Lung (tissue), 12 donors: ENCODE measurements around the gene CYP2A6. TPM values are rescaled to one million over a fixed set of nuclear protein-coding genes. Genes with fewer than 3 reads are reported as not detected.
"Not testable (repeated sequence)": the region's sequence is repeated elsewhere in the genome, so short reads cannot be mapped to it uniquely, and the experiment has no call there.

Experiments
- ATAC-seq: fragments of 200-7000 bp; cut with Tn5 transposase; one replicate; pipeline ENCODE4 v1.9.1; 2020; ENCODE audit warnings: moderate number of reproducible peaks; ENCODE audit not compliant: insufficient read depth, low FRiP score
- DNase-seq, 3 donors: peaks; one replicate each; pipeline ENCODE4 v3.0.0-alpha.2; 2013 to 2017
- H3K27ac ChIP-seq, 2 donors: one replicate each; pipeline ENCODE4 v1.5.1; 2013; ENCODE audit warnings: mild to moderate bottlenecking in 2 of 2, moderate library complexity in 2 of 2, control low read depth in 1 of 2, inconsistent platforms in 1 of 2, low read depth in 1 of 2, low read length in 1 of 2
- H3K27me3 ChIP-seq, 3 donors: one replicate each; pipeline ENCODE4 v1.5.1; 2013; ENCODE audit warnings: low read length in 2 of 3; ENCODE audit not compliant: control insufficient read depth in 3 of 3, insufficient read depth in 3 of 3
- H3K36me3 ChIP-seq, 4 donors: one replicate each; pipeline ENCODE4 v1.5.1; 2013; ENCODE audit warnings: low read length in 4 of 4, mild to moderate bottlenecking in 1 of 4, moderate library complexity in 1 of 4; ENCODE audit not compliant: control insufficient read depth in 4 of 4, insufficient read depth in 4 of 4
- H3K4me1 ChIP-seq, 5 donors: one replicate each; pipeline ENCODE4 v1.5.1; 2013; ENCODE audit warnings: low read length in 5 of 5, mild to moderate bottlenecking in 2 of 5, moderate library complexity in 1 of 5; ENCODE audit not compliant: control insufficient read depth in 5 of 5, insufficient read depth in 5 of 5
- H3K4me3 ChIP-seq: one replicate; pipeline ENCODE4 v1.5.1; 2013; ENCODE audit warnings: mild to moderate bottlenecking, control low read depth, moderate library complexity
- H3K9ac ChIP-seq, 2 donors: one replicate each; pipeline ENCODE4 v1.5.1; 2013; ENCODE audit warnings: low read length in 2 of 2, control low read depth in 1 of 2; ENCODE audit not compliant: insufficient read depth in 1 of 2
- H3K9me3 ChIP-seq, 4 donors: one replicate each; pipeline ENCODE4 v1.5.1; 2013; ENCODE audit warnings: low read length in 3 of 4, mild to moderate bottlenecking in 1 of 4, moderate library complexity in 1 of 4; ENCODE audit not compliant: control insufficient read depth in 4 of 4, insufficient read depth in 3 of 4
- CTCF ChIP-seq: IDR thresholded peaks from 2 replicates; pipeline ENCODE4 v1.5.1; 2012; ENCODE audit warnings: mild to moderate bottlenecking; ENCODE audit errors: control extremely low read depth, extremely low read depth
- WGBS, 2 donors: extraction: QIAGEN DNeasy Blood & Tissue Kit; methylation state at CpG; one replicate each; pipeline ENCODE4 v1.1.7; 2013; 5-methylcytosine and 5-hydroxymethylcytosine counted together
- polyA plus RNA-seq, 2 donors: library from polyadenylated mRNA; stranded (reverse); fragments of 200-250 nt; gene quantifications; one replicate each; pipeline ENCODE4 v1.2.1, GENCODE V29; 2013
- total RNA-seq, 2 donors: library from RNA; depleted of rRNA in 1 of 2; stranded (reverse); fragments of >200 nt in 1 of 2; gene quantifications; one replicate each; pipeline ENCODE4 v1.2.1, GENCODE V29; 2014 to 2021
- donor health status: control.
- donor health status: control.
- donor health status: Bipolar disorder and iron deficiency.
- donor health status: healthy.
- donor health status: DM: yes; HTN: yes; CAD: no.

Gene CYP2A6
- total and polyA plus RNA-seq, 4 donors: 0.45 to 1.7 (median 0.77) TPM

- not testable (repeated sequence) for H3K27me3 ChIP-seq, H3K36me3 ChIP-seq, H3K4me3 ChIP-seq, H3K9ac ChIP-seq, ATAC-seq, H3K9me3 ChIP-seq, H3K4me1 ChIP-seq
- H3K27ac ChIP-seq: peak overlapping the region in 1 of 2 donors; percentile 67
- 39 to 40% methylated on average over 6 of the region's 6 CpGs for WGBS, 2 donors
- peak; percentile 48 to 58 (median 53) for DNase-seq
- TF ChIP-seq CTCF: peak; percentile 58
Observed at GRCh38 chr19:40819479-40820234, 30.6 kb downstream of the CYP2A6 start.

GRCh38 chr19:40818480-40819399, 31.5 kb downstream of the CYP2A6 start:
- H3K9me3 ChIP-seq, H3K27me3 ChIP-seq, H3K4me3 ChIP-seq, H3K9ac ChIP-seq, H3K4me1 ChIP-seq, H3K36me3 ChIP-seq, H3K27ac ChIP-seq: not testable (repeated sequence)
- whole genome bisulfite sequencing, 2 donors: 23 to 34% methylated on average over 24 to 36 of the region's 36 CpGs
- ATAC-seq (peak; percentile 84), DNase-seq (peak; percentile 71 to 80 (median 72))

GRCh38 chr19:40815223-40815622, 35.0 kb downstream of the CYP2A6 start:
- no peak overlapping the region for H3K27ac ChIP-seq
- TF ChIP-seq CTCF: no peak
- WGBS, 2 donors: 80 to 90% methylated on average over 4 of the region's 4 CpGs
- no peaks in the 10 kb centered on the region for H3K9me3 ChIP-seq
- H3K9ac ChIP-seq: no peak overlapping the region
- ATAC-seq: no peak
- no peaks in the 10 kb centered on the region for H3K36me3 ChIP-seq
- no peak for DNase-seq
- H3K4me1 ChIP-seq: peaks cover under 1 to 30% (median 14%) of the 10 kb centered on the region in 5 donors
- no peak overlapping the region for H3K4me3 ChIP-seq
- no peaks in the 10 kb centered on the region for H3K27me3 ChIP-seq

DNA sequence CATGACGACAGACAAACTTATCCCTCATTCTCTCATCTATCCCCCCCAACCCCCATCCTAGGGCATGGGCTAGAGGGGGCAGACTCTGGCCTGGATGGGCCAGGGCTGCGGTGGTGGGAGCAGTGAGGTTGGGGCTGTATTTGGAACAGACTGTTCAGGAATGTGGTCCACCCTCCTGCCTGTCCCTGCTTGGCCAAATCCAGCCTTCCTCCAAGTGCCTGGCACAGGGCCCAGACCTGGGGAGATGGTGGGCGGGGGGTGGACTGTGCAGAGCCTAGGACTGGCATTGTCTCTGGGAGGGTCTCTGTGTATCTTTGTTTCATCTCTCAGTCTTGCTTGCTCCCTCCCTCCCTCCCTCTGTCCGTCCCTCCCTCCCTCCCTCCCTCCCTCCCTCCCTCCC, 37.1 kb downstream of the CYP2A6 start:
- H3K36me3 ChIP-seq: peaks cover 0 to 11% (median 10%) of the 10 kb centered on the region in 4 donors
- peaks cover 3 to 31% (median 14%) of the 10 kb centered on the region in 5 donors for H3K4me1 ChIP-seq
- DNase-seq (peak; percentile 67 to 77 (median 70)), ATAC-seq (no peak)
- H3K4me3 ChIP-seq: no peak overlapping the region
- no peak overlapping the region for H3K9ac ChIP-seq
- no peaks in the 10 kb centered on the region for H3K27me3 ChIP-seq
- H3K27ac ChIP-seq: no peak overlapping the region
- TF ChIP-seq CTCF: no peak
- 27 to 69% methylated on average over 3 to 4 of the region's 4 CpGs for WGBS, 2 donors
- no peaks in the 10 kb centered on the region for H3K9me3 ChIP-seq

DNA sequence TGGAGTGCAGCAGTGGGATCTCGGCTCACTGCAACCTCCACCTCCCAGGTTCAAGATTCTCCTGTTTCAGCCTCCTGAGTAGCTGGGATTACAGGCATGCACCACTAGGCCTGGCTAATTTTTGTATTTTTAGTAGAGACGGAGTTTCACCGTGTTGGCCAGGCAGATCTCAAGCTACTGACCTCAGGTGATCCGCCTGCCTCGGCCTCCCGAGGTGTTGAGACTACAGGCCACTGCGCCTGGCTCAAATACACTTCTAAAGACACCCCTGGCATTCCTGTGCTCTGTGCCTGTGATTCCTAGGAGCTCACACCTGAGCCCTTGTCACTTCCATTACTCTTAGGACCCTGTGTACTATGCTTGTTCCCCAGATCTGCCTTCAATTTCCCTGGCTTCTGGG, 37.7 kb downstream of the CYP2A6 start:
- peaks cover 3 to 31% (median 14%) of the 10 kb centered on the region in 5 donors for H3K4me1 ChIP-seq
- not testable (repeated sequence) for H3K27ac ChIP-seq
- WGBS, 2 donors: 78 to 79% methylated on average over 7 of the region's 7 CpGs

More for the DNA sequence above, 37.7 kb downstream of the CYP2A6 start:
- not testable (repeated sequence) for H3K9me3 ChIP-seq, DNase-seq, H3K9ac ChIP-seq, H3K4me3 ChIP-seq, ATAC-seq, H3K27me3 ChIP-seq
- H3K36me3 ChIP-seq: peaks cover 0 to 18% (median 13%) of the 10 kb centered on the region in 4 donors
